Limb (tissue), 2 donors: Measurements from ENCODE around the gene CHPT1.

Experiments
- DNase-seq, 2 donors: peaks; one replicate each; pipeline ENCODE4 v3.0.0-alpha.2; 2016; ENCODE audit errors: extremely low spot score in 2 of 2

The CHPT1 gene

DNA sequence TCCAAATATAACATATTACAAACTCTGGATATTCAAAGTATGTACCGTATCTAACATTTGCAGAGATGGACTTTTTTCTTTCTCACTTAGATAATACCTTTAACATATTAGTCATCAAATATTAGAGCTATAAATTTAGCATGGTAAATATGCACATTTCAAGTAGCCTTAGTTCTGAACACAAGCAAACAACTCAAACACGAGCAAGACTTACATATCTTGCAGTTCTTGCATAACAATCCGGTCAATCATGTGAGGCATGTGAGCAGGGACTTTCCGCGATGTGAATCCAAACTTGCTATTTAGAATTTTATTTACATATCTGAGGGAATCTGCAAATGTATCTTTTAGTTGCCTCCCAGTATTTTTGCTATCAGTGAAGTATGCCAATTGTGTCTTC is 63.9 kb downstream of the CHPT1 start:
- no peak for DNase-seq

DNA sequence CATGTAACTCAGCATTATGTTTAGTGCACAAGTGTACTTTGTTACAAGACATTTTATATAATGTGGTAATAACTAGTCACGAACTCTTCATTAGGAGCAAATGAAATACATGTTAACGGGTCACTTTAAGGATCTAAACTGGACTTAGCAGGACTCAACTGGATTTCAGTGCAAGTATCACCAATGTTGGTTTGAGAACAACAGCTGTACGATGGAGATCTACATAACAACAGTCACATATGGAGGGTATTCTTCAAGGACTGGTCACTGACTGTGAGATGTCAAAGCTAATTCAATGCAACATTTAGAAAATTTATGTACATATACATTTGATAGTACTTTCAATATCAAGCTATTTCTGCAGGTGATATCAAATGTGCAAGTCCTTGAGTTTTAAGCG is 64.3 kb downstream of the CHPT1 start:
- DNase-seq = no peak

DNA sequence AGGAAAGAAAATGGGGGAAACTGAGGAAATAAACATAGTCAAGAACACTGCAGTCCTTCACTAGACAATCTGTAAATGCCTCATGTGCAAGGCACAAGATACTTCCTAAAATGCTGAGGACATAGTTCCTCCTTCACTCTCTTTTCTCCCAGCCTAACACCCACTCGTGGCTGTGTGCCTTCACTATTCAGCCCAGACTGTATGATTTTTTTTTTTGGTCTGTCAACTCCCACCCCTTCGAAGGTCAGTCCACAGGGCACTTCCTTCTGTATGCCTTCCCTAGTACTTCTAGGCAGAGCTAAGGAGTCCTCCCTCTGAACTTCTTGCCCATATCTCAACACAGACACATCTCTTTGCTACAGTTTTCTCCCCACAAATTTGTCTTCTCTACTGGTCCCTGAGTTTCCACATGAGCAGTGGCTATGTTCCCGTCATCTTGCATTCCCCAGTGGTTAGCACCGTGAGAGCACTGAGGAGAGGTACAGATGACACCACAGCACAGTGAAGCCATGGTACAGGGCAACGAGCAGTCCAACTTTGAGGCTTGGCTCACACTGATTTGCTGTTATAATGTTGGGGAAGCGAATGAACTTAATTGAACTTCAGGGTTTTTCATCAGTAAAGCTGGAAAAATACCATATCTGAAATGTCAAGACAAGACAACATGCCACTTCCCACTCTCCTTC is 65.9 kb downstream of the CHPT1 start:
- DNase-seq = no peak

DNA sequence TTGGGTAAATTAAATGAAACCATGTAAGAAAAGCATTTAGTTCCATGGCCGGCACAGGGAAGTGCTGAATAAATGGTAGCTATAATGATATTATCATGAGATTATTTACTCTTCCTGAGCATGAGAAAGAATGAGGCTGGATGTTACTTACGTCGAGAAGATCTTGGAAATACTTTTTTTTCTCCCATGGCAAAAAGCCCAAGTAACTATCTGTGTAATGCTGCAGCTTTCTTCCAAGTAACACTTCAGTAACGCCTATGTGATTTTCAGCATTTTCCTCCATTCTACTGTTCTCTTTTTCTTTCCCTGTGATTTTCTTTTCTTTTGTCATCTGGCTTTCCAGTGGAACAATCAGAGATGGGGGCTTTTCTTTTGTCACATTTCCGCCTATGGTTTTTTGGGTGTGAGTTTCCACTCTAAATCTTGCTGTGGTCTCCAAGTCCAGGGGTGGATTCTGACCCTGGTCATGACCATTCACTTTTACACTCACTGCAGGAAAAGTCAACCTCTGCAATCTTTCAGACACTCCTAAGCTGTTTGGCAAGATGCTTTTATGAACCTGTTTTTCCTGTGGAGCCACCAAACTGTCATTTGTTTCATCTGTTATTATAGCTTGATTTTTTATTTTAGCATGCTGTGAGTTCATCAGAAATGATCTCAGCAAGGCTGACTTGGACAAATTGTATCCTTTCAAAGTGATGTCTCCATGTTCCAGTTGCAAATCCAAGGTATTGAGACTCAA is 66.8 kb downstream of the CHPT1 start:
- no peak for DNase-seq

DNA sequence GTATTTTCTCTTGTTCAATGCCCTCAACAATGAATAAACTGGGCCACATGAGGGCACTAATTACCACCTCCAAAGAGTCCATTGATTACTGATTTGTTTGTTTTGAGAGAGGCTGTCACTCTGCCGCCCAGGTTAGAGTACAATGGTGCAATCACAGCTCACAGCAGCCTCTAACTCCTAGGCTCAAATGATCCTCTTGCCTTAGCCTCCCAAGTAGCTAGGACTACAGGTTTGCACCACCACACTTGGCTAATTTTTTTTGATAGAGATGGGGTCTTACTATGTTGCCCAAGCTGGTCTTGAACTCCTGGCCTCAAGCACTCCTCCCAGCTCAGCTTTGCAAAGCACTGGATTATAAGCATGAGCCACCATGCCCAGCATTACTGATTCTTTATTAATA is 70.1 kb downstream of the CHPT1 start:
- DNase-seq = no peak

DNA sequence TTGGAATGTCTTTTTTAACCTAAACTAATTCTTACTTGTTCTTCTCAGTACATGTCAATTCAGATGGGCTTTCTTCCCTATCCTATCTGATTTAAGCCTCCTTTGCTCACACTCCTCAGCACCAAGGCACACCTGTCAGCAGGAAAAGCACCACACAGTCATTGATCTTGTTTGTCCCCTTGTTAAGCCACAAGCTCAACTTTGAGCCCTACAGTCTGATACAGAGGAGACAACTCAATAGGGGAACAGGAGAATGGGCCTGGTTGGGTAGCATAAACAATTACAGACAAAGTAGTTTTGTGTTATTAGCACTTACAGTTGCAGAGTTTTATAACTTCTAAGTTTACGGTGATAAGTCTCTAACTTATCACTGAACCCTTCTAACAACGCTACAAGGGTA is 71.3 kb downstream of the CHPT1 start:
- no peak for DNase-seq

DNA sequence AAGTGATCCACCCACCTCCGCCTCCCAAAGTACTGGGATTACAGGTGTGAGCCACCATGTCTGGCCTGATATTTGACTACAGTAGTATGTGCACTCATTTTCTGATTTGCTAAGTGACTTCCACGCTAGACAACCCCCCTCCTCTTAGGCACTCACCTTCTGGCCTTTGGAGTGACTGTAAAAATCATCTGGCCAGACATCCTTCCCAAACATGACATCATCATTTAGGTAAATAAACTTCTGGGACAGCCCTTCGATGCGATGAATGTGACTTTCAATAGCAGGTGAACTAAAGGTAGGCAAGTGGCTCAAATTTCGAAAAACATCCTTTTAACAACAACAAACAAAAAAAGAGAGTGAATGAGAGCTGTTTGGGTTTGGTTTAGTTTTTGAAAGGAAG is 72.4 kb downstream of the CHPT1 start:
- no peak for DNase-seq

DNA sequence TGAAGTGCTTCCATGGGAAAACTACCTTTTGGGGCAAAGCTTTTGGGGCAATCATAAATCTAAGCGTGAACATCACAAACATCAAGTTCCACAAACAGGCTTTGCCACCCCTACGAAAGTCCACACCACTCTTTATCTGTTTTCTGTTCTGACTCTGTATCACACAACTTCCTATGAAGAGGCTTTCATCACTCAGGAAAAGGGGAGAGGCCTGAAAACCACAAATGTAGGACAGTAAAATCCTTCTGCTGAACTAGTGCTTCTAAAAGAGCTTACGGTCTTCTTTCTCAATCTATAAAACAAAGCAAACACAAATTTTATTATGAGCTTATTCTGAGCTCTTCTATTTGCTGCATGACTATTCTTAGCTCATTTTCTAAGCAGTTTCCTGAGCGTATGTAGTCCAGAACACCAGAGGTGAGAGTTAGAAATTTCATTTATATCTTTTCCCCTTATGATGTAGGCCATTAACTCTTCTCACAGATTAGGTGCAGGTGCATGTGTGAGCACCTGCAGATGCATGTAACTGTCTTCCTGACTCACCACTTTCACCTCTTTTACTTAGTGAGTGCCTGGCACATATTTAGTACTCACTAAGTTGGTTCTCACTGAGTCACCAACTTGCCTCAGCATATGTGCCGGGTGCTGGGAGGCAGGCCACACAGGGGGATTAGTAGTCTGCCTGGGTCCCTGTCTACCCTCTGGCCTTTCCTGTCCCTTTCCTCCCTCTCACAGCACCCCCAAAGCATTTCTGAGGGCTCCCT is 74.8 kb downstream of the CHPT1 start:
- no peak for DNase-seq

DNA sequence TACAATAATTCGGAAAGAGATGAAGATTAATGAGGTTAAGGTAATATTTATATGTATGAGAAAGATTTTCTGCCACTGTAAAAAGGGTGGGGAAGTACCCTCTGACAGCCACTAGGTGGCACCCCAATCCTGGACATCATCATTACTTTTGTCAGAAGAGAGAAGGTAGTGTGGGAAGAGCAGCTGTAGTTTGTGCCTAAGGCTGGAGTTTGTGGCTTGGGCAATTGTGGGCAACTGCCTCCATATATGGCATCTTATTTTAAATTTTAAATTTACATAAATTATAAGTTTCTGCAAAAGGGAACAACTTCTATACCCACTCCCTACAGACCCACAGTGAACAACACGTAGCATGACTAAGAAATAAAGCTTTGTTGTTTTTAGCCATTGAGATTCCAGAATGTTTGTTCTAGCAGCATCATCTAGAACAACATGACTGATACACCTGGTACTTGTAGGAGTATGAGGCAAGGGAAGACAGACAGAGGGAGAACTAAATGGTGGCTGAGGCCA is 76.3 kb downstream of the CHPT1 start:
- peak; percentile 66 to 76 for DNase-seq

DNA sequence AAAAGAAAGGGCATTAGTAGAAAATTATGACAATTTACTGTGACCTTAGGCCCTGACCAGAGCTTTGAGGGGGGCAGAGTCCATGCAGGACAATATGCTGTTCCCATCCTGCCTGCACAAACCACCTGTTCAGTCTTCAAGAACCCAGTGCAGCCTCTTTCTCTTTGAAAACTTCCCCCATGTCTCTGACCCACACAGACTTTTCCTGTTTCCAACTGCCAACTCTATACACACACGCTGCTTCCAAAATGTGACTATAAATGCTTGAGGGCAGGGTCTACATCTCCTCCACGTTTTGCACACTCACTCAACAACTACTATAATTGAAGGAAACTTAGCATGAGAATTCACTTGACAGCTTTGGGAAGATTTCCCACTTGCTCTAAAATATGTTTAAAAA is 78.4 kb downstream of the CHPT1 start:
- DNase-seq = no peak

DNA sequence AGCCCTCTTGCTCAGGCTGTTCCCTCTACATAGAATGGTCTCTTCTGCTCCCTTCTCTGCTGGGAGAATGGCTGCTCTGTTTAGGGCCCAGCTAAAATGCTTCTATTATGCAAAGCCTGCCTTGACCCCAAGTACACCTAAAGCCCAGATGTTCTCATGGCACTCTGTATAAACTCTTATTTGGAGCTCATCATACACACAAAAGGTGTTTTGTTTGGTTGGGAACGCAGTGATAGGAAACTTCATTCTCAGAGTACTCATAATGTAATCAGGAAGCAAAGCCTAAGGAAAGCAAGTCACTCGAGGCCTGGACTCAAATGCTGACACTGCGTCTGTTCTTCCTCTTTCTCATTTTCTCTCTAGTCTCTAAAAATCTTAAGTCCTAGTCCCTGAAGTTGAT is 80.0 kb downstream of the CHPT1 start:
- DNase-seq = no peak

DNA sequence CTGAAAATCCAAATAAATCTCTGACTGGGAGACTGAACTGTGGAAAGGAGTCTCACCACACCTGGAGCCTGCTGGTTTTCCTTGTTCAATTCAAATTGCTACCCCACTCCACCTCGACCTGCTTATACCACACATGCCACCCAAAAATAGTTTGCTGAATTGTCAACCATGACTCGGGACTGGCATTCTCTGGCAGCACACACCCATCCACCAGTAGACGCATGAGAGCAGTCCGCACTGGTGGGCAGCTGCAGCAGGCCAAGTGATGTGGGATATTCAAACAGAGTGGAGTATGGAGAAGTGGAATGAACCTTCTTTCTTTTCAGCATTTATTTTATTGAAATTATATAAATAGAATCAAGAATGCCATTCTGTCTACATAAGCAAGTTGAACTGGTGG is 80.5 kb downstream of the CHPT1 start:
- DNase-seq = no peak
